OCI-LY1 (cell line): ENCODE data around the gene SLC8A1.

ENCODE experiments used
- CTCF ChIP-seq: fragments of 200-600 bp; sonication (generic), shearing (Covaris generic); IDR thresholded peaks from 2 replicates; pipeline ENCODE4 v1.5.1; 2017; ENCODE audit warnings: mild to moderate bottlenecking, antibody characterized with exemption, low read length, moderate library complexity, mixed read lengths
- EZH2 ChIP-seq: fragments of 200-600 bp; sonication (generic), shearing (Covaris generic); IDR thresholded peaks from 2 replicates; pipeline ENCODE4 v1.8.0; 2017; ENCODE audit warnings: borderline replicate concordance, mixed run types, mild to moderate bottlenecking, antibody characterized with exemption, low read length, moderate library complexity, mixed read lengths

DNA sequence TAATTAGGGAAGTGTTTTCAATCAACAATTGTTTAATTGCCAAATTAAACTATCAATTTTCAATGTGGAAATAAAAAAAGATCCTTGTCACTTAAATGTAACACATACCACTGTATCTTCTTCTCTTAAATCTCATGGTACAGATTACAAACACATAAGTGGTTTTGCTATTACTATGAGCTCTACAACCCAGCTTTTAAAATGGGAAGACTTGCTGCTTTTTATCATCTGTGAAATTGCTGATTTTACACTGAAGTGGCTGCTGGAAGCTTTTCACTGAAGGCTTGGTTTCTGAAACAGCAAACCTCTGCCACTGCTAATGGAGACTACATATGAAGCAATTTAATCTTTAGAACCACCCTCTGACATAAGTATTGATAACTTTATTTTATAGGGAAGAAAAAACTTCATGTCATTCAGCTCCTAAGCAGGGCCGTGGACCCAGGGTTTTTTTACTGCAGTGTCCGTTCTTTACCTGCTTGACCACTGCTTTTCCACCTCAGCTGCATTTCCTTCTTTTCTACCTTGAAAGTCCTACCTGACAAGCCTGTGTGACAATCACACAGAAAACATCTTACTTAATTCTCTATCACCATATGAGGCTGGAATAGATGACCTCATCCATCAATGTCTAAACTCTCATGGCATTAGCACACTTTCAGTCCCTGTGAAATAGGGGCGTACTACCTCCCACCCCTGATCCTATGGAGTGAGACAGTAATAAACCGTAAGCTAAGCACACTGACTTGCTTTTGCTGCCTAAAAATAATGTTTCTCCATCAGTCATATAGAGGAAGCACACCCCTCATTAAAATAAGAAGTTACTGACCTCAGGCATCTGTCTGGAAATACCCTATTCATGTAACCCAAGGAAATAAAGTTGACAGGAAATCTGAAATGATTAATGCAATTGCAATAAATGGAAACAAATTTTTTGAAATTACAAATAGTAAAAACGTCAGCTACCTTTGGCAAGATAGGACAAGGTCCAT, 19.2 kb upstream of the SLC8A1 start:
- TF ChIP-seq CTCF (no peak), EZH2 (no peak)
